DOHH2 (cell line): ENCODE results near the gene GPR78.

Experiments
- H3F3A ChIP-seq: fragments of 200-600 bp; sonication (generic), shearing (Covaris generic); 2 replicates; pipeline ENCODE4 v1.6.0; 2016; ENCODE audit warnings: antibody characterized with exemption, mild to moderate bottlenecking; ENCODE audit not compliant: control insufficient read depth, insufficient read depth
- H3K27ac ChIP-seq: fragments of 200-600 bp; sonication (generic); 2 replicates; pipeline ENCODE4 v1.5.1; 2014; ENCODE audit warnings: low read depth, mild to moderate bottlenecking, low read length, moderate library complexity
- H3K27me3 ChIP-seq: fragments of 200-600 bp; sonication (generic); 2 replicates; pipeline ENCODE4 v1.6.1; 2014; ENCODE audit warnings: mild to moderate bottlenecking, low read length, mixed read lengths; ENCODE audit not compliant: control insufficient read depth
- H3K36me3 ChIP-seq: fragments of 200-600 bp; sonication (generic); 2 replicates; pipeline ENCODE4 v1.6.1; 2014; ENCODE audit warnings: mild to moderate bottlenecking, low read length, moderate library complexity, mixed read lengths; ENCODE audit not compliant: control insufficient read depth
- H3K4me1 ChIP-seq: fragments of 200-600 bp; sonication (generic); 2 replicates; pipeline ENCODE4 v1.6.1; 2014; ENCODE audit warnings: mild to moderate bottlenecking, low read length, mixed read lengths; ENCODE audit not compliant: control insufficient read depth
- H3K4me2 ChIP-seq: fragments of 200-600 bp; sonication (generic); 2 replicates; pipeline ENCODE4 v1.6.0; 2014; ENCODE audit warnings: mild to moderate bottlenecking, low read length, moderate library complexity
- H3K4me3 ChIP-seq: fragments of 200-600 bp; sonication (generic); 2 replicates; pipeline ENCODE4 v1.5.1; 2014; ENCODE audit warnings: mild to moderate bottlenecking, low read length, mixed read lengths
- H3K79me2 ChIP-seq: fragments of 200-600 bp; sonication (generic); 2 replicates; pipeline ENCODE4 v1.6.1; 2014; ENCODE audit warnings: mild to moderate bottlenecking, low read length, mixed read lengths; ENCODE audit not compliant: control insufficient read depth
- H3K9me2 ChIP-seq: fragments of 200-600 bp; sonication (generic); replicated peaks from 2 replicates; pipeline ENCODE4 v1.6.1; 2014; ENCODE audit warnings: mild to moderate bottlenecking, low read length, mixed read lengths; ENCODE audit not compliant: control insufficient read depth
- H3K9me3 ChIP-seq: fragments of 200-600 bp; sonication (generic); 2 replicates; pipeline ENCODE4 v1.6.1; 2014; ENCODE audit warnings: antibody characterized with exemption, low read length, mixed read lengths; ENCODE audit not compliant: control insufficient read depth, insufficient read depth
- H4K20me1 ChIP-seq: fragments of 200-600 bp; sonication (generic); 2 replicates; pipeline ENCODE4 v1.6.0; 2014; ENCODE audit warnings: low read depth, mild to moderate bottlenecking, antibody characterized with exemption, low read length, moderate library complexity; ENCODE audit not compliant: control insufficient read depth, insufficient read depth
- EZH2phosphoT487 ChIP-seq: fragments of 200-600 bp; sonication (generic); IDR thresholded peaks from 2 replicates; pipeline ENCODE4 v1.6.1; 2017; ENCODE audit warnings: borderline replicate concordance, mild to moderate bottlenecking, antibody characterized with exemption, low read length, moderate library complexity, mixed read lengths
- TF ChIP-seq, protein P1 (sequence below): fragments of 200-600 bp; sonication (generic); IDR thresholded peaks from one replicate; pipeline ENCODE4 v1.5.1; 2014; ENCODE audit warnings: antibody characterized with exemption, mild to moderate bottlenecking, low read depth, low read length; ENCODE audit not compliant: poor library complexity, severe bottlenecking

GPR78 gene

GRCh38 chr4:8591114-8591513, 10.9 kb downstream of the GPR78 start:
- no peak overlapping the region for H3K27ac ChIP-seq
- H3K79me2 ChIP-seq, result no peaks in the 10 kb centered on the region
- peaks cover 2% of the 10 kb centered on the region; the same call in 1 of the 2 replicates for H3K27me3 ChIP-seq
- H3K36me3 ChIP-seq, result no peaks in the 10 kb centered on the region
- H4K20me1 ChIP-seq, result no peaks in the 10 kb centered on the region
- H3F3A ChIP-seq, result no peaks in the 10 kb centered on the region
- H3K4me1 ChIP-seq, result no peaks in the 10 kb centered on the region
- no peak overlapping the region for H3K4me2 ChIP-seq
- no peaks in the 10 kb centered on the region for H3K9me3 ChIP-seq
- H3K4me3 ChIP-seq, result no peak overlapping the region
- TF ChIP-seq, protein P1, sequence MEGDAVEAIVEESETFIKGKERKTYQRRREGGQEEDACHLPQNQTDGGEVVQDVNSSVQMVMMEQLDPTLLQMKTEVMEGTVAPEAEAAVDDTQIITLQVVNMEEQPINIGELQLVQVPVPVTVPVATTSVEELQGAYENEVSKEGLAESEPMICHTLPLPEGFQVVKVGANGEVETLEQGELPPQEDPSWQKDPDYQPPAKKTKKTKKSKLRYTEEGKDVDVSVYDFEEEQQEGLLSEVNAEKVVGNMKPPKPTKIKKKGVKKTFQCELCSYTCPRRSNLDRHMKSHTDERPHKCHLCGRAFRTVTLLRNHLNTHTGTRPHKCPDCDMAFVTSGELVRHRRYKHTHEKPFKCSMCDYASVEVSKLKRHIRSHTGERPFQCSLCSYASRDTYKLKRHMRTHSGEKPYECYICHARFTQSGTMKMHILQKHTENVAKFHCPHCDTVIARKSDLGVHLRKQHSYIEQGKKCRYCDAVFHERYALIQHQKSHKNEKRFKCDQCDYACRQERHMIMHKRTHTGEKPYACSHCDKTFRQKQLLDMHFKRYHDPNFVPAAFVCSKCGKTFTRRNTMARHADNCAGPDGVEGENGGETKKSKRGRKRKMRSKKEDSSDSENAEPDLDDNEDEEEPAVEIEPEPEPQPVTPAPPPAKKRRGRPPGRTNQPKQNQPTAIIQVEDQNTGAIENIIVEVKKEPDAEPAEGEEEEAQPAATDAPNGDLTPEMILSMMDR, result no peak
- TF ChIP-seq EZH2phosphoT487, result no peak
- H3K9me2 ChIP-seq, result no peaks in the 10 kb centered on the region

DNA sequence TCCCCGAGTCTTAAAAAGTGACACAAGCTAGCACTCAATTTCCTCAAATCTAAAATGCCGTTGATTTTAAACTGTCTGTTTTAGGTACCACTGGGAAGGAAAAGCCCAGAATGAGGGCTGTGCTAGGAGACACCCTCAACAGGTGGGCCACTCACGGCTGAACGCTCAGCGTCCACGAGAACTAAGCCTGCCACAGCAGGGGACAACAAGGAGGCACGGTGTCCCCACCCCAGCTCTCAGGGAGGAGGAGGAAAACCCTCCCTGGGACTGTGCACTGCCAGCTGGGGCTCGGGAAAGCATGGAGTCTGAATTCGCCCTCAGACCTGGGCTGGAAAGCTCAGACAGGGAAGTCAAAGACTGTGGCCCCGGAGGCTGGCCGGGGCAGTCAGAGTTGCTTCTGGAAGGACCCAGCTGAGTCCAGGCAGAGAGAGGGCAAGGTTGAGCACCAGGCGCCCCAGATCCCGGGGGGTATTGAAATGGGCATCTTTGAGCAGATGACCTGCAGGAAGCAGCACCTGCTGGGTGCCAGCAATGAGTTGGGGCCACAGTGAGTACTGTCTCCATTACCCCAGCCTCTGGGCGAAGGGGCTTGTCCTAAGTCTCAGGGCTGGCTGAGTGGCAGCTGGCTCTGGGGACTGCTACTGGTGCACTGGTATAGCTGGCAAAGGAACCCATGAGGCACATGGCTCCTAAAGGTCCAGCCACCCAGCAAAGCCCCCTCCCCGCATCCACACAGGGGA, 11.6 kb downstream of the GPR78 start:
- Histone ChIP-seq H3K9me3 (no peaks in the 10 kb centered on the region), H3K27ac (no peak overlapping the region), H3K4me2 (no peak overlapping the region), H3F3A (no peaks in the 10 kb centered on the region), H3K4me3 (no peak overlapping the region), H3K9me2 (no peaks in the 10 kb centered on the region), H3K36me3 (no peaks in the 10 kb centered on the region), H3K4me1 (no peaks in the 10 kb centered on the region), H4K20me1 (no peaks in the 10 kb centered on the region), H3K27me3 (peaks cover 2% of the 10 kb centered on the region; the same call in 1 of the 2 replicates), H3K79me2 (no peaks in the 10 kb centered on the region)
- no peak for TF ChIP-seq EZH2phosphoT487
- TF ChIP-seq, protein P1, result no peak

- Histone ChIP-seq H3K27ac (no peak within 1 kb of the TSS), H3K9me2 (no peaks in the 10 kb centered on the region), H3K4me3 (no peak within 1 kb of the TSS), H4K20me1 (no peaks in the 10 kb centered on the region), H3K79me2 (no peaks in the 10 kb centered on the region), H3F3A (no peaks in the 10 kb centered on the region), H3K9me3 (no peaks in the 10 kb centered on the region), H3K4me1 (no peaks in the 10 kb centered on the region), H3K36me3 (no peaks in the 10 kb centered on the region), H3K27me3 (peaks cover 2% of the 10 kb centered on the region; the same call in 1 of the 2 replicates), H3K4me2 (no peak within 1 kb of the TSS)
- no peak for TF ChIP-seq EZH2phosphoT487
- TF ChIP-seq, protein P1, result no peak
Observed at GRCh38 chr4:8592366-8593263, 12.4 kb downstream of the GPR78 start, which contains the start of gene CPZ. TSS of gene CPZ (plus strand) at chr4:8592765. CDS start at chr4:8592834, 69 bp downstream.
